ENCODE results near the gene MYO1H. TPM values are rescaled to one million over a fixed set of nuclear protein-coding genes. Genes with fewer than 3 reads are reported as not detected.

Gene MYO1H
- total RNA-seq, 2 experiments from 2014 or later, result 0.28 to 0.59 TPM

GRCh38 chr12:109445191-109445609 is 97.5 kb downstream of the MYO1H start:
- ChIA-PET CTCF (ENCODE audit: unreplicated experiment) (no interaction called here), POLR2A (no interaction called here)
- Histone ChIP-seq H3K4me3 (ENCODE audit: low read depth, low read length, poor library complexity, severe bottlenecking) (no peak overlapping the region), H4K20me1 (ENCODE audit: insufficient read depth, low read length) (no peaks in the 10 kb centered on the region), H3K79me2 (ENCODE audit: insufficient read depth, low read depth, low read length) (no peaks in the 10 kb centered on the region), H3K9me3 (ENCODE audit: low read length) (no peaks in the 10 kb centered on the region), H3K4me2 (ENCODE audit: low read length) (no peak overlapping the region), H3K9me2 (ENCODE audit: insufficient read depth, low read length) (no peaks in the 10 kb centered on the region), H2AFZ (ENCODE audit: low read length) (no peak overlapping the region), H3K27ac (ENCODE audit: low read depth, low read length, poor library complexity, severe bottlenecking) (no peak overlapping the region), H3K4me1 (ENCODE audit: insufficient read depth, low read length, poor library complexity, severe bottlenecking) (no peaks in the 10 kb centered on the region), H3K36me3 (ENCODE audit: insufficient read depth, low read length) (peaks cover 27% of the 10 kb centered on the region)
- no peak for DNase-seq (ENCODE audit: low spot score)
- intact Hi-C loops (cut with micrococcal nuclease; ENCODE audit: unreplicated experiment), result no loop called here
- no TSS peak for BruUV-seq (replicated peaks)
- TF ChIP-seq EZH2phosphoT487 (IDR thresholded peaks at IDR 0.05; ENCODE audit: borderline replicate concordance, low read depth, low read length) (no peak), CTCF (conservative IDR thresholded peaks at IDR 0.05; ENCODE audit: low read length) (no peak)

GRCh38 chr12:109446869-109447268 is 99.2 kb downstream of the MYO1H start:
- Histone ChIP-seq H3K9me2 (ENCODE audit: insufficient read depth, low read length) (no peaks in the 10 kb centered on the region), H3K79me2 (ENCODE audit: insufficient read depth, low read depth, low read length) (no peaks in the 10 kb centered on the region), H3K27ac (ENCODE audit: low read depth, low read length, poor library complexity, severe bottlenecking) (no peak overlapping the region), H3K4me3 (ENCODE audit: low read depth, low read length, poor library complexity, severe bottlenecking) (no peak overlapping the region), H4K20me1 (ENCODE audit: insufficient read depth, low read length) (no peaks in the 10 kb centered on the region), H2AFZ (ENCODE audit: low read length) (no peak overlapping the region), H3K4me2 (ENCODE audit: low read length) (no peak overlapping the region), H3K4me1 (ENCODE audit: insufficient read depth, low read length, poor library complexity, severe bottlenecking) (no peaks in the 10 kb centered on the region), H3K36me3 (ENCODE audit: insufficient read depth, low read length) (peaks cover 44% of the 10 kb centered on the region), H3K9me3 (ENCODE audit: low read length) (no peaks in the 10 kb centered on the region)
- CTCF ChIA-PET (ENCODE audit: unreplicated experiment), result no interaction called here
- DNase-seq (ENCODE audit: low spot score), result no peak
- intact Hi-C loops (cut with micrococcal nuclease; ENCODE audit: unreplicated experiment), result loop anchor here (1.0 kb wide), 1 partner anchor 20 kb away; no protein-coding TSS in a partner anchor
- BruUV-seq (replicated peaks), result no TSS peak
- TF ChIP-seq CTCF (conservative IDR thresholded peaks at IDR 0.05; ENCODE audit: low read length) (no peak), EZH2phosphoT487 (IDR thresholded peaks at IDR 0.05; ENCODE audit: borderline replicate concordance, low read depth, low read length) (no peak)
- POLR2A ChIA-PET, result interaction anchor here (0.7 kb wide), 1 partner anchor 31 kb away, joined by 3 read pairs; no protein-coding TSS in a partner anchor

- POLR2A ChIA-PET, result no interaction called here
- Histone ChIP-seq H3K4me2 (ENCODE audit: low read length) (no peak overlapping the region), H4K20me1 (ENCODE audit: insufficient read depth, low read length) (no peaks in the 10 kb centered on the region), H3K36me3 (ENCODE audit: insufficient read depth, low read length) (peaks cover 50% of the 10 kb centered on the region), H3K4me1 (ENCODE audit: insufficient read depth, low read length, poor library complexity, severe bottlenecking) (no peaks in the 10 kb centered on the region), H3K9me2 (ENCODE audit: insufficient read depth, low read length) (no peaks in the 10 kb centered on the region), H3K27ac (ENCODE audit: low read depth, low read length, poor library complexity, severe bottlenecking) (no peak overlapping the region), H3K4me3 (ENCODE audit: low read depth, low read length, poor library complexity, severe bottlenecking) (no peak overlapping the region), H2AFZ (ENCODE audit: low read length) (no peak overlapping the region), H3K79me2 (ENCODE audit: insufficient read depth, low read depth, low read length) (no peaks in the 10 kb centered on the region), H3K9me3 (ENCODE audit: low read length) (no peaks in the 10 kb centered on the region)
- CTCF ChIA-PET (ENCODE audit: unreplicated experiment), result no interaction called here
- intact Hi-C loops (cut with micrococcal nuclease; ENCODE audit: unreplicated experiment), result loop anchor here (1.0 kb wide), 1 partner anchor 20 kb away; no protein-coding TSS in a partner anchor
- DNase-seq (ENCODE audit: low spot score), result no peak
- BruUV-seq (replicated peaks), result no TSS peak
- no peak for TF ChIP-seq EZH2phosphoT487 (IDR thresholded peaks at IDR 0.05; ENCODE audit: borderline replicate concordance, low read depth, low read length)
- no peak for TF ChIP-seq CTCF (conservative IDR thresholded peaks at IDR 0.05; ENCODE audit: low read length)
These were observed 99.8 kb downstream of the MYO1H start for GRCh38 chr12:109447482-109447881.

Measured in OCI-LY7 (cell line).